GM12878 (cell line): Measurements from ENCODE around the gene SLC4A2. TPM values are rescaled to one million over a fixed set of nuclear protein-coding genes. Genes with fewer than 3 reads are reported as not detected.

ENCODE experiments used
- ATAC-seq: fragments of 200-7000 bp; cut with Tn5 transposase; 3 replicates; pipeline ENCODE4 v1.9.1; 2020; ENCODE audit warnings: mild to moderate bottlenecking, moderate library complexity
- BruUV-seq: library from RNA; stranded (reverse); fragments of 400-500 nt; replicated peaks from 2 replicates; lab custom pipeline; 2021; lab: Mats Ljungman, UMichigan
- CTCF ChIA-PET: fragments of 300-600 bp; sonication (Branson Sonifier 250); formaldehyde crosslinking; extraction: SDS; loops from one replicate; lab custom pipeline; 2021; ENCODE audit warnings: inconsistent platforms; lab: Yijun Ruan, JAX
- POLR2A ChIA-PET: fragments of 350-600 bp; formaldehyde crosslinking; extraction: SDS; loops from one replicate; lab custom pipeline; 2021; ENCODE audit warnings: inconsistent platforms; lab: Charles Lee
- RAD21 ChIA-PET: fragments of 300-600 bp; sonication (Branson Sonifier 250); formaldehyde crosslinking; loops from one replicate; lab custom pipeline; 2023; ENCODE audit warnings: antibody characterized with exemption; ENCODE audit not compliant: unreplicated experiment; lab: Charles Lee
- SMC1A ChIA-PET: fragments of 300-600 bp; sonication (Branson Sonifier 250); formaldehyde crosslinking; loops from one replicate; lab custom pipeline; 2023; ENCODE audit not compliant: unreplicated experiment, uncharacterized antibody; lab: Charles Lee
- DNase-seq: peaks from one replicate; pipeline ENCODE4 v3.0.0-alpha.2; 2011; ENCODE audit warnings: low read depth, low spot score
- FAIRE-seq: peaks from 3 replicates; lab custom pipeline; 2011; peaks lifted over from hg19 to GRCh38; lab: Jason Lieb, UNC
- H2AFZ ChIP-seq: 2 replicates; pipeline ENCODE4 v1.6.0; 2011; ENCODE audit warnings: low read depth, low read length, control low read depth; ENCODE audit not compliant: control insufficient read depth
- H3K27ac ChIP-seq: 2 replicates; pipeline ENCODE4 v1.5.1; 2011; ENCODE audit warnings: control low read depth; ENCODE audit not compliant: control insufficient read depth, insufficient read depth
- H3K27me3 ChIP-seq, 2 experiments: replicated peaks in 1 of 2; 2 replicates each; pipeline versions ENCODE4 v1.6.0 to v1.6.1; 2011; ENCODE audit warnings: low read length in 1 of 2; ENCODE audit not compliant: control insufficient read depth in 2 of 2, insufficient read depth in 2 of 2
- H3K36me3 ChIP-seq, 2 experiments: 2 replicates each; pipeline ENCODE4 v1.5.1; 2011; ENCODE audit warnings: low read length in 1 of 2; ENCODE audit not compliant: control insufficient read depth in 2 of 2, insufficient read depth in 2 of 2
- H3K4me1 ChIP-seq: 2 replicates; pipeline ENCODE4 v1.6.1; 2011; ENCODE audit warnings: mild to moderate bottlenecking, low read length, moderate library complexity, mixed read lengths; ENCODE audit not compliant: control insufficient read depth, insufficient read depth
- H3K4me2 ChIP-seq: 2 replicates; pipeline ENCODE4 v1.6.0; 2011; ENCODE audit warnings: control low read depth; ENCODE audit not compliant: control insufficient read depth, insufficient read depth
- H3K4me3 ChIP-seq: fragments of 200-600 bp; sonication (generic); 2 replicates; pipeline ENCODE4 v1.5.1; 2016
- H3K79me2 ChIP-seq: 2 replicates; pipeline ENCODE4 v1.6.0; 2011; ENCODE audit warnings: low read length; ENCODE audit not compliant: control insufficient read depth, insufficient read depth
- H3K9ac ChIP-seq: 2 replicates; pipeline ENCODE4 v1.8.0; 2011; ENCODE audit warnings: low read length, control low read depth, mixed read lengths; ENCODE audit not compliant: control insufficient read depth, insufficient read depth
- H3K9me3 ChIP-seq: replicated peaks from 3 replicates; pipeline ENCODE4 v1.5.1; 2011; ENCODE audit warnings: mild to moderate bottlenecking, low read length; ENCODE audit not compliant: control insufficient read depth, insufficient read depth
- H4K20me1 ChIP-seq: 2 replicates; pipeline ENCODE4 v1.6.0; 2011; ENCODE audit not compliant: control insufficient read depth, insufficient read depth
- EED ChIP-seq: sonication (generic); IDR thresholded peaks from 2 replicates; pipeline ENCODE4 v1.6.1; 2016; ENCODE audit warnings: antibody characterized with exemption, low read depth
- JUND ChIP-seq: IDR thresholded peaks from 2 replicates; pipeline ENCODE4 v1.6.1; 2012; ENCODE audit warnings: low read depth, mild to moderate bottlenecking, low read length, improper control_type of control experiment, moderate library complexity
- KDM1A ChIP-seq: fragments of 200-600 bp; sonication (generic); IDR thresholded peaks from 2 replicates; pipeline ENCODE4 v1.6.1; 2016; ENCODE audit warnings: borderline replicate concordance
- MEF2B ChIP-seq: fragments of 450-650 bp; IDR thresholded peaks from 2 replicates; pipeline ENCODE4 v1.6.1; 2018; ENCODE audit warnings: mild to moderate bottlenecking, moderate library complexity; ENCODE audit not compliant: partially characterized antibody, poor library complexity, severe bottlenecking
- NFIC ChIP-seq: IDR thresholded peaks from 2 replicates; pipeline ENCODE4 v1.6.1; 2012; ENCODE audit warnings: low read depth, mild to moderate bottlenecking, inconsistent platforms, low read length, moderate library complexity
- PAX5 ChIP-seq: IDR thresholded peaks from 2 replicates; pipeline ENCODE4 v1.6.1; 2011; ENCODE audit warnings: low read depth, low read length, borderline replicate concordance
- RAD21 ChIP-seq: IDR thresholded peaks from 2 replicates; pipeline ENCODE4 v1.6.1; 2011; ENCODE audit warnings: mild to moderate bottlenecking, low read depth, low read length, moderate library complexity; ENCODE audit not compliant: insufficient read depth
- STAT3 ChIP-seq: IDR thresholded peaks from 2 replicates; pipeline ENCODE4 v1.6.1; 2011; ENCODE audit warnings: low read depth, low read length, improper control_type of control experiment
- TBL1XR1 ChIP-seq: IDR thresholded peaks from 2 replicates; pipeline ENCODE4 v1.6.1; 2012; ENCODE audit warnings: low read depth, low read length, improper control_type of control experiment
- WGBS: methylation state at CpG from one replicate; pipeline ENCODE4 v1.1.6; 2016; ENCODE audit warnings: low lambda C conversion rate; ENCODE audit not compliant: insufficient replicate concordance, insufficient coverage; ENCODE audit errors: missing lambda C conversion rate; 5-methylcytosine and 5-hydroxymethylcytosine counted together
- in situ Hi-C: fragments of 300-500 bp; cut with MboI; formaldehyde crosslinking; loops from 9 replicates; pipeline ENCODE4 v1.14.3; 2018; ENCODE audit warnings: mixed read lengths
- intact Hi-C: fragments of 100-400 bp; cut with micrococcal nuclease; formaldehyde crosslinking; loops from one replicate; pipeline ENCODE4 v1.14.2; 2022; ENCODE audit not compliant: unreplicated experiment
- polyA plus RNA-seq, 11 experiments: library from polyadenylated mRNA; depleted of rRNA in 4 of 11; unstranded in 6 of 11; stranded (reverse) in 5 of 11; fragments of >200 nt; fragmentation: Nextera tagmentation in 4 of 11; fragmentation: Illumina TruSeq in 1 of 11; extraction: Ambion mirVana in 4 of 11; extraction: Trizol in 1 of 11; gene quantifications; 1 replicate in 1 of 11; 2 replicates in 10 of 11; pipeline versions ENCODE4 v1.2.1 to v1.2.3, GENCODE V29; 2011 to 2016; ENCODE audit warnings: inconsistent platforms in 2 of 11, missing spikeins in 2 of 11, low read depth in 1 of 11
- total RNA-seq, 4 experiments: library from RNA; depleted of rRNA in 3 of 4; stranded (reverse); fragments of >200 nt in 3 of 4; fragmentation: Illumina TruSeq in 1 of 4; extraction: Trizol in 1 of 4; gene quantifications; 2 replicates each; pipeline versions ENCODE4 v1.2.1 to v1.2.3, GENCODE V29; 2013 to 2021
- TF ChIP-seq, protein P1 (sequence below): IDR thresholded peaks from 2 replicates; pipeline ENCODE4 v1.6.1; 2011; ENCODE audit warnings: low read depth, mild to moderate bottlenecking, low read length, moderate library complexity, borderline replicate concordance; ENCODE audit errors: extremely low read depth
- TF ChIP-seq, protein P2 (sequence below): fragments of 450-650 bp; IDR thresholded peaks from 2 replicates; pipeline ENCODE4 v1.6.1; 2018; ENCODE audit warnings: borderline replicate concordance, mild to moderate bottlenecking; ENCODE audit not compliant: partially characterized antibody
- TF ChIP-seq, protein P3 (sequence below): IDR thresholded peaks from 2 replicates; pipeline ENCODE4 v1.6.1; 2012; ENCODE audit warnings: improper control_type of control experiment, low read depth, low read length; ENCODE audit not compliant: insufficient replicate concordance

The SLC4A2 gene
- total and polyA plus RNA-seq, 10 of the 15 experiments (the other 5 are each of a cell fraction or from before 2014, with no cell fraction given), result 2.7 to 78.6 (median 30.1) TPM

DNA sequence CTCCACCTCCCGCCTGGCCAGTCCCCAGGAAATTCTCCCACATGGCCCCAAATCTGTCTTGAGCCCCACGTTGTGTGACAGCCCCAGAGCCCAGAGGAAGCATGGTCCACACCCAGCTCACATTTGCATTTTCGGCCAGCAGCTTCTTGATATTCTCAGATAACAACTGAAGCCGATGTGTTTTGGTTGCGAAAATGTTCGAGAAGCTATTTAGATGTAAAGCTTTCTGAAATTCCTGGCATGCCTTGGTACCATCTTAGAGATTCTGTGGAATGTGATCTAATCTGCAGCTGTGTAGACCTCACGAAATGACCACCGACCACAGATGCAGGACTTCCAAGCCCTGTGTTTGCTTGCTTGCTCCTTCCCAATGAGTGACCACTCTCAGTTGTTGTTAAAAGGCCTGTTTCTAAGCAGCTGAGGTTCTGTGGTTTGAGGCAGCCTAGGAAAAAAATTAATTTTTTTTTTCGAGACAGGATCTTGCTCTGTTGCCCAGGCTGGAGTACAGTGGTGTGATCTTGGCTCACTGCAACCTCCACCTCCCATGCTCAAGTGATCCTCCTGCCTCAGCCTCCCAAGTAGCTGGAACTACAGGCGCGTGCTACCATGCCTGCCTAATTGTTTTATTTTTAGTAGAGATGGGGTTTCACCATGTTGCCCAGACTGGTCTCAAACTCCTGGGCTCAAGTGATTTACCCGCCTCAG, 8.8 kb downstream of the SLC4A2 start (continued):
- TF ChIP-seq, protein P1, sequence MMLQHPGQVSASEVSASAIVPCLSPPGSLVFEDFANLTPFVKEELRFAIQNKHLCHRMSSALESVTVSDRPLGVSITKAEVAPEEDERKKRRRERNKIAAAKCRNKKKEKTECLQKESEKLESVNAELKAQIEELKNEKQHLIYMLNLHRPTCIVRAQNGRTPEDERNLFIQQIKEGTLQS, result no peak
- TF ChIP-seq RAD21 (no peak), KDM1A (no peak)

DNA sequence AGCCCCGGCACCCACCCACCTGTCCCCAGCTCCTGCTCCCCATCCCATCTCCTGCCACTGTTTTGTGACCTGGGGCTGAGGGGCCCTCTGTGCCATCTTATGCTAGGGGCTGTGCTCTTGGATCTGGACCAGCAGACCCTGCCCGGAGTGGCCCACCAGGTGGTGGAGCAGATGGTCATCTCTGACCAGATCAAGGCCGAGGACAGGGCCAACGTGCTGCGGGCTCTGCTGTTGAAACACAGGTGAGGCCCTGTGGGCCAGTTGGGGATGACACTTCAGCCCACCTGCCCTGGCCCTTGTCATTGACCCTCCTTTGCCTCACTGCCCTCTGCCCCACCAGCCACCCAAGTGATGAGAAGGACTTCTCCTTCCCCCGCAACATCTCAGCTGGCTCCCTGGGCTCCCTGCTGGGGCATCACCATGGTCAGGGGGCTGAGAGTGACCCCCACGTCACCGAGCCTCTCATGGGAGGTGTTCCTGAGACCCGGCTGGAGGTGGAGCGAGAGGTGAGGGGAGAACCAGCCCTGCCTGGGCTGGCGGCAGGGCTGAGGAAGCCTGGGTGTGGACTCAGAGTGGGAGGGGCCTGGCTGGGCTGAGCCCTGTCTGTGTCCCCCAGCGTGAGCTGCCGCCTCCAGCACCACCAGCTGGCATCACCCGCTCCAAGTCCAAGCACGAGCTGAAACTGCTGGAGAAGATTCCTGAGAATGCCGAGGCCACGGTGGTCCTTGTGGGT, 10.6 kb downstream of the SLC4A2 start:
- ChIA-PET SMC1A (no interaction called here), RAD21 (no interaction called here)
- no peaks in the 10 kb centered on the region for H3K9me3 ChIP-seq
- TF ChIP-seq MEF2B (no peak), EED (no peak), JUND (no peak), NFIC (no peak), PAX5 (no peak), STAT3 (no peak), TBL1XR1 (no peak)
- TF ChIP-seq, protein P2, sequence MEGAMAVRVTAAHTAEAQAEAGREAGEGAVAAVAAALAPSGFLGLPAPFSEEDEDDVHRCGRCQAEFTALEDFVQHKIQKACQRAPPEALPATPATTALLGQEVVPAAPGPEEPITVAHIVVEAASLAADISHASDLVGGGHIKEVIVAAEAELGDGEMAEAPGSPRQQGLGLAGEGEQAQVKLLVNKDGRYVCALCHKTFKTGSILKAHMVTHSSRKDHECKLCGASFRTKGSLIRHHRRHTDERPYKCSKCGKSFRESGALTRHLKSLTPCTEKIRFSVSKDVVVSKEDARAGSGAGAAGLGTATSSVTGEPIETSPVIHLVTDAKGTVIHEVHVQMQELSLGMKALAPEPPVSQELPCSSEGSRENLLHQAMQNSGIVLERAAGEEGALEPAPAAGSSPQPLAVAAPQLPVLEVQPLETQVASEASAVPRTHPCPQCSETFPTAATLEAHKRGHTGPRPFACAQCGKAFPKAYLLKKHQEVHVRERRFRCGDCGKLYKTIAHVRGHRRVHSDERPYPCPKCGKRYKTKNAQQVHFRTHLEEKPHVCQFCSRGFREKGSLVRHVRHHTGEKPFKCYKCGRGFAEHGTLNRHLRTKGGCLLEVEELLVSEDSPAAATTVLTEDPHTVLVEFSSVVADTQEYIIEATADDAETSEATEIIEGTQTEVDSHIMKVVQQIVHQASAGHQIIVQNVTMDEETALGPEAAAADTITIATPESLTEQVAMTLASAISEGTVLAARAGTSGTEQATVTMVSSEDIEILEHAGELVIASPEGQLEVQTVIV, result no peak
- TF ChIP-seq, protein P3, sequence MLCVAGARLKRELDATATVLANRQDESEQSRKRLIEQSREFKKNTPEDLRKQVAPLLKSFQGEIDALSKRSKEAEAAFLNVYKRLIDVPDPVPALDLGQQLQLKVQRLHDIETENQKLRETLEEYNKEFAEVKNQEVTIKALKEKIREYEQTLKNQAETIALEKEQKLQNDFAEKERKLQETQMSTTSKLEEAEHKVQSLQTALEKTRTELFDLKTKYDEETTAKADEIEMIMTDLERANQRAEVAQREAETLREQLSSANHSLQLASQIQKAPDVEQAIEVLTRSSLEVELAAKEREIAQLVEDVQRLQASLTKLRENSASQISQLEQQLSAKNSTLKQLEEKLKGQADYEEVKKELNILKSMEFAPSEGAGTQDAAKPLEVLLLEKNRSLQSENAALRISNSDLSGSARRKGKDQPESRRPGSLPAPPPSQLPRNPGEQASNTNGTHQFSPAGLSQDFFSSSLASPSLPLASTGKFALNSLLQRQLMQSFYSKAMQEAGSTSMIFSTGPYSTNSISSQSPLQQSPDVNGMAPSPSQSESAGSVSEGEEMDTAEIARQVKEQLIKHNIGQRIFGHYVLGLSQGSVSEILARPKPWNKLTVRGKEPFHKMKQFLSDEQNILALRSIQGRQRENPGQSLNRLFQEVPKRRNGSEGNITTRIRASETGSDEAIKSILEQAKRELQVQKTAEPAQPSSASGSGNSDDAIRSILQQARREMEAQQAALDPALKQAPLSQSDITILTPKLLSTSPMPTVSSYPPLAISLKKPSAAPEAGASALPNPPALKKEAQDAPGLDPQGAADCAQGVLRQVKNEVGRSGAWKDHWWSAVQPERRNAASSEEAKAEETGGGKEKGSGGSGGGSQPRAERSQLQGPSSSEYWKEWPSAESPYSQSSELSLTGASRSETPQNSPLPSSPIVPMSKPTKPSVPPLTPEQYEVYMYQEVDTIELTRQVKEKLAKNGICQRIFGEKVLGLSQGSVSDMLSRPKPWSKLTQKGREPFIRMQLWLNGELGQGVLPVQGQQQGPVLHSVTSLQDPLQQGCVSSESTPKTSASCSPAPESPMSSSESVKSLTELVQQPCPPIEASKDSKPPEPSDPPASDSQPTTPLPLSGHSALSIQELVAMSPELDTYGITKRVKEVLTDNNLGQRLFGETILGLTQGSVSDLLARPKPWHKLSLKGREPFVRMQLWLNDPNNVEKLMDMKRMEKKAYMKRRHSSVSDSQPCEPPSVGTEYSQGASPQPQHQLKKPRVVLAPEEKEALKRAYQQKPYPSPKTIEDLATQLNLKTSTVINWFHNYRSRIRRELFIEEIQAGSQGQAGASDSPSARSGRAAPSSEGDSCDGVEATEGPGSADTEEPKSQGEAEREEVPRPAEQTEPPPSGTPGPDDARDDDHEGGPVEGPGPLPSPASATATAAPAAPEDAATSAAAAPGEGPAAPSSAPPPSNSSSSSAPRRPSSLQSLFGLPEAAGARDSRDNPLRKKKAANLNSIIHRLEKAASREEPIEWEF, result no peak

More for the DNA sequence above, 10.6 kb downstream of the SLC4A2 start:
- no peak overlapping the region for H3K4me3 ChIP-seq
- no peaks in the 10 kb centered on the region for H3K79me2 ChIP-seq
- H3K9ac ChIP-seq, result no peak overlapping the region
- H3K4me2 ChIP-seq, result no peak overlapping the region
- H3K36me3 ChIP-seq, result peaks cover 11 to 27% of the 10 kb centered on the region in 2 experiments; a peak in 3 of 4 replicates
- BruUV-seq, result no TSS peak
- H3K27me3 ChIP-seq, result no peaks in the 10 kb centered on the region
- ATAC-seq, result no peak
- CTCF ChIA-PET, result no interaction called here
- H3K27ac ChIP-seq, result no peak overlapping the region
- no peak for DNase-seq
- FAIRE-seq, result no peak
- in situ Hi-C loops, result no loop called here
- H2AFZ ChIP-seq, result no peak overlapping the region
- no peaks in the 10 kb centered on the region for H4K20me1 ChIP-seq
- POLR2A ChIA-PET, result no interaction called here
- intact Hi-C loops, result no loop called here
- H3K4me1 ChIP-seq, result no peaks in the 10 kb centered on the region
- WGBS, result 92% methylated on average over 17 of the region's 17 CpGs
